ENCODE measurements around the gene TMEM63A.

Gene TMEM63A

GRCh38 chr1:225825607-225826007 lies 56.6 kb downstream of the TMEM63A start:
- H3K4me3 ChIP-seq (replicated peaks; ENCODE audit: low read depth, low read length) = no peak overlapping the region
- DNase-seq (ENCODE audit: extremely low read depth, insufficient read length) = no peak
- TF ChIP-seq CTCF (IDR thresholded peaks at IDR 0.05; ENCODE audit: insufficient read depth, low read length, poor library complexity, severe bottlenecking) = no peak
- H3K36me3 ChIP-seq (ENCODE audit: control insufficient read depth, insufficient read depth, low read length) = no peaks in the 10 kb centered on the region
- H3K27me3 ChIP-seq (replicated peaks; ENCODE audit: control insufficient read depth, insufficient read depth, low read length) = no peaks in the 10 kb centered on the region

- H3K4me3 ChIP-seq (replicated peaks; ENCODE audit: low read depth, low read length) = no peak overlapping the region
- no peaks in the 10 kb centered on the region for H3K27me3 ChIP-seq (replicated peaks; ENCODE audit: control insufficient read depth, insufficient read depth, low read length)
- no peak for TF ChIP-seq CTCF (IDR thresholded peaks at IDR 0.05; ENCODE audit: insufficient read depth, low read length, poor library complexity, severe bottlenecking)
- DNase-seq (ENCODE audit: extremely low read depth, insufficient read length) = no peak
- H3K36me3 ChIP-seq (ENCODE audit: control insufficient read depth, insufficient read depth, low read length) = no peaks in the 10 kb centered on the region
Measured at GRCh38 chr1:225825078-225825477, 57.1 kb downstream of the TMEM63A start.

GRCh38 chr1:225824533-225824941 lies 57.6 kb downstream of the TMEM63A start:
- TF ChIP-seq CTCF (IDR thresholded peaks at IDR 0.05; ENCODE audit: insufficient read depth, low read length, poor library complexity, severe bottlenecking) = no peak
- H3K27me3 ChIP-seq (replicated peaks; ENCODE audit: control insufficient read depth, insufficient read depth, low read length) = no peaks in the 10 kb centered on the region
- H3K36me3 ChIP-seq (ENCODE audit: control insufficient read depth, insufficient read depth, low read length) = no peaks in the 10 kb centered on the region
- H3K4me3 ChIP-seq (replicated peaks; ENCODE audit: low read depth, low read length) = no peak overlapping the region
- no peak for DNase-seq (ENCODE audit: extremely low read depth, insufficient read length)

GRCh38 chr1:225823811-225824261 lies 58.3 kb downstream of the TMEM63A start:
- no peak for DNase-seq (ENCODE audit: extremely low read depth, insufficient read length)
- no peak for TF ChIP-seq CTCF (IDR thresholded peaks at IDR 0.05; ENCODE audit: insufficient read depth, low read length, poor library complexity, severe bottlenecking)

GRCh38 chr1:225822655-225823403 lies 59.4 kb downstream of the TMEM63A start:
- no peak for DNase-seq (ENCODE audit: extremely low read depth, insufficient read length)
- no peaks in the 10 kb centered on the region for H3K27me3 ChIP-seq (replicated peaks; ENCODE audit: control insufficient read depth, insufficient read depth, low read length)
- no peaks in the 10 kb centered on the region for H3K36me3 ChIP-seq (ENCODE audit: control insufficient read depth, insufficient read depth, low read length)
- TF ChIP-seq CTCF (IDR thresholded peaks at IDR 0.05; ENCODE audit: insufficient read depth, low read length, poor library complexity, severe bottlenecking) = no peak
- H3K4me3 ChIP-seq (replicated peaks; ENCODE audit: low read depth, low read length) = no peak overlapping the region

More at GRCh38 chr1:225823811-225824261, 58.3 kb downstream of the TMEM63A start:
- no peak overlapping the region for H3K4me3 ChIP-seq (replicated peaks; ENCODE audit: low read depth, low read length)
- no peaks in the 10 kb centered on the region for H3K36me3 ChIP-seq (ENCODE audit: control insufficient read depth, insufficient read depth, low read length)
- no peaks in the 10 kb centered on the region for H3K27me3 ChIP-seq (replicated peaks; ENCODE audit: control insufficient read depth, insufficient read depth, low read length)

Data from GM06990 (cell line).